ENCODE measurements around the gene TPM4.

- TF ChIP-seq CTCF (conservative IDR thresholded peaks at IDR 0.05; ENCODE audit: low read depth in 2 of 2) (no peak), ETS1 (IDR thresholded peaks at IDR 0.05) (no peak), POLR2AphosphoS5 (IDR thresholded peaks at IDR 0.05; ENCODE audit: low read depth) (no peak), EZH2 (IDR thresholded peaks at IDR 0.05; ENCODE audit: low read depth, unreplicated experiment) (no peak), EZH2phosphoT487 (IDR thresholded peaks at IDR 0.05; ENCODE audit: unreplicated experiment) (no peak), ZNF114 (CRISPR knock-in tag; IDR thresholded peaks at IDR 0.05) (no peak), REST (IDR thresholded peaks at IDR 0.05; ENCODE audit: unreplicated experiment) (no peak), ZNF462 (CRISPR knock-in tag; IDR thresholded peaks at IDR 0.05) (no peak), CREB1 (CRISPR knock-in tag; IDR thresholded peaks at IDR 0.05; ENCODE audit: low read depth) (no peak), NANOG (IDR thresholded peaks at IDR 0.05; ENCODE audit: borderline replicate concordance) (no peak), JUNB (IDR thresholded peaks at IDR 0.05; ENCODE audit: unreplicated experiment) (no peak), STAT1 (IDR thresholded peaks at IDR 0.05; ENCODE audit: unreplicated experiment) (no peak), ZNF331 (CRISPR knock-in tag; IDR thresholded peaks at IDR 0.05; ENCODE audit: low read depth) (no peak)
These were observed 45.1 kb upstream of the TPM4 start for GRCh38 chr19:16030964-16031871.
